T-helper 17 cell (primary cell): ENCODE measurements around the gene INTS11. TPM values are rescaled to one million over a fixed set of nuclear protein-coding genes. Genes with fewer than 3 reads are reported as not detected.

Source experiments
- ATAC-seq: fragments of 150-1000 bp; cut with Tn5 transposase; 2 replicates; pipeline ENCODE4 v1.10.0; 2021; ENCODE audit warnings: mild to moderate bottlenecking, moderate library complexity
- DNase-seq, 3 donors: peaks; one replicate each; pipeline versions ENCODE4 v3.0.0 to v3.0.0-alpha.2; 2020 to 2021
- H3K9me3 ChIP-seq: one replicate; pipeline ENCODE4 v1.7.0; 2013; ENCODE audit warnings: low read length, mild to moderate bottlenecking; ENCODE audit not compliant: control insufficient read depth, poor library complexity, severe bottlenecking
- H3K27ac Mint-ChIP-seq: one replicate; pipeline ENCODE4 v1.8.0; 2022; ENCODE audit warnings: mild to moderate bottlenecking, moderate library complexity, mixed read lengths
- H3K27me3 Mint-ChIP-seq: one replicate; pipeline ENCODE4 v1.8.0; 2022; ENCODE audit warnings: mixed read lengths
- H3K36me3 Mint-ChIP-seq: one replicate; pipeline ENCODE4 v1.8.0; 2022; ENCODE audit warnings: low read depth, mixed read lengths
- H3K4me1 Mint-ChIP-seq: one replicate; pipeline ENCODE4 v1.8.0; 2022; ENCODE audit warnings: mild to moderate bottlenecking, mixed read lengths
- H3K4me3 Mint-ChIP-seq: one replicate; pipeline ENCODE4 v1.8.0; 2022; ENCODE audit warnings: mild to moderate bottlenecking, moderate library complexity, mixed read lengths
- total RNA-seq, 4 donors: library from RNA in 2 of 4; stranded (reverse) in 2 of 4; gene quantifications; one replicate each; pipeline ENCODE4 v1.2.3 and lab custom pipeline; 2022 to 2026

INTS11 gene
- total RNA-seq, 2 donors from 2014 or later: 130 to 132 TPM

DNA sequence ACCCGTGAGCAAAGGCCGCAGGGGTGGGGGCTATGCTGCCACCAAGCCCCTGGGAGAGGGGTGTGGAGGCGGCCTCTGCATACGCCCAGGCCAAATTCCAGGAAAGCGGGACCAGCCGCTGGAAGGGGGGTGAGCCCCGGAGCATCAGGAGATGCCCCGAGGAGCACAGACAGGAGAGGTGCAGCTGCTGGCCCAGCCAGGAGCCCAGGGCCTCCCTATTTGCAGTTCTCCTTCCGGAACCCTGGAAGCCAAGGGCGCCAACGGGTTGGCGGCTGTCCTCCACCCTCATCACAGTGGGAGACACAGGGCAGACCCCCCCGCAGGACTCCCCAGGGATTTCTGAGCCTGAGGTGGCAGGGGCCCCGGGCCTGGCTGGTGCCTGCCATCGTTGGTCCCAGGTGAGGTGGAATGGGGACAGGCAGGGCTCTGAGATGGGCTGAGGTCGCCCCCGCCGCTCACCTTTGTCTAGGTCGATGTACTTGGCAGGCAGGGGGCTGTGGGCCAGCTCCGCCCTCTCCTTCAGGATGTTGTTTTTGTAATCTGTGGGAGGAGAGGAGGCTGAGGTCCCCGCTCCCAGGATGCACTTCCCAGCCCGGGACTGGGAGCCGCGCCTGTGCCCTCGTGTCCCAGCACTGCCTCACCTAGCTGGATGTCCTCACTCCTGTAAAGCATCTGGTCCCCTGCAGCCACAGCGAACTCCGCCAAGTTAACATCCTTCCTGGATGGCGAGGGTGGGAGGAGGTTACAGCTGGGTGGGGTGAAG, 29.1 kb upstream of the INTS11 start:
- H3K27me3 Mint-ChIP-seq: peaks cover 11% of the 10 kb centered on the region
- H3K4me1 Mint-ChIP-seq: peaks cover 13% of the 10 kb centered on the region
- H3K9me3 ChIP-seq: no peaks in the 10 kb centered on the region
- DNase-seq (no peak), ATAC-seq (no peak)
- H3K36me3 Mint-ChIP-seq: no peaks in the 10 kb centered on the region
- H3K27ac Mint-ChIP-seq: no peak overlapping the region
- H3K4me3 Mint-ChIP-seq: peak overlapping the region; percentile 53

DNA sequence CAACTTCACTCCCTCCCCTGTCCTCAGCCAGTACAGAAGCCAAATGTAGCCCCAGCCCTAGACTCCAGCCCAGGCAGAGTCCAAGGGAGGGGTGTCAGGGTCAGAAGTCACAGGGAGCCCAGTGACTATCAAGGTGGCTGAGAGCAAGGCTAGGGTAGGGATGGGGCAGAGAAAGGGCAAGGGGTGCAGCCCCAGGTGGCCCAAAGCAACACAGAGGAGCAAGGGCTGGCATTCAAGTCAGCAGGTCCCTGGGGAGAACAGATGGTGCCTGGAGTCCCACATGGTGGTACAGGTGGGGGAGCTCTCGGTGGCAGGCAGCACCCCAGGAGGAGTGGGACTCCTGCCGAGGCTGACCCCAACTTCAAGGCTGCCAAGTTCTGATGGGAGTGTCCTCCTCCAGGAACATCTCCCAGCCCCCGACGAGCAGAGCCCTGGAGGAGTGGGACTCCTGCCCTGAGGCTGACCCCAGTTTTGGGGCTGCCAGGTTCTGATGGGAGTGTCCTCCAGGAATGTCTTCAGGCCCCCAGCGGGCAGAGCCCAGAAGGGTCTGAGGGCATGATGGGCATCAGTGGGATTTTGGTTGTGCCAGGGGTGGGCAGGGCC, 28.4 kb upstream of the INTS11 start:
- Mint-ChIP-seq H3K27ac (no peak overlapping the region), H3K4me3 (no peak overlapping the region), H3K4me1 (peaks cover 13% of the 10 kb centered on the region), H3K27me3 (peaks cover 11% of the 10 kb centered on the region), H3K36me3 (no peaks in the 10 kb centered on the region)
- H3K9me3 ChIP-seq: no peaks in the 10 kb centered on the region
- ATAC-seq (no peak), DNase-seq (no peak)

DNA sequence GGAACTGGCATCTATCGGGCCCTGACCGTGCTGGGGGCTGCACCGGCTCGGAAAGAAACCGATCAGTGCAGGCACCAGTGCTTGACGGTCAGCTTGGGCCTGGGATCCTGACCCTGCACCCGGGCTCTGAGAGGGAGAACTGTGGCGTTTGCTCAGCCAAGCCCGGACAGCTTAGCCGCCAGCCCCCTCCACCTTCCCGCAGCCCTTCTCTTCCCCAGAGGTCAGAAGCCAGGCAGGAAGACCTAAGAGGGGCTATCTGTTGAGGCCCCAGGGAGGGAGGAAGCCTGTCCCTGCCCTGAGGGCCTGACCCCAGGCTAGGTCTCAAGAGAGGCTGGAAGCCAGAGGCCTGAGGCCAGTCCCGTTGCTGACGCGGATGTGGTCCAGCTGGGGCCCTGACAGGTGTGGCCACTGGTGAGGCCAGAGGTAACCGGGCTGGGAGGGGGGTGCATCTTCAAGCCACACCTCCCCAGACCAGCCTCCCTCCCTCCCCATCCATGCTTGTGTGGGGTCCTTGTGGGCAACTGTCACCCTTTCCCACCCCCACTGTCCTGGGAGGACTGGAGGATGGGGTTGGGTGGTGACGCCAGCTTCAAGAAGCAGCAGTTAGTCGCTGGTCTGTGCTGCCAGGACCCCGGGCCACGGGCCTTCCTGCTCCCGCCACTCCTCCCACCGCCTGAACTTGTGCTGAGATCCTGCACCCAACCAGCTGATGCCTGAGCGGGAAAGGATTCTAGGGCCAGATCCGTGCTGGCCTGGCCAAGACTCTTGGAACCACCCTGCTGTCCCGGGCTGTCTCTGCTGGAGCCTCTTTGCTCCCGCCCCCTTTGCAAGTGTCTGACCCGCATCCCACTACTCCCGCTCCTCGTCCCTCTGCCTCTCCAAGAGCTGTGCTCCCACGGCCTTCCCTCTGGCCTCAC, 27.3 kb upstream of the INTS11 start:
- Mint-ChIP-seq H3K4me1 (peaks cover 15% of the 10 kb centered on the region), H3K27me3 (peaks cover 11% of the 10 kb centered on the region), H3K36me3 (no peaks in the 10 kb centered on the region), H3K4me3 (peak overlapping the region; percentile 88), H3K27ac (no peak overlapping the region)
- DNase-seq (no peak), ATAC-seq (no peak)
- no peaks in the 10 kb centered on the region for H3K9me3 ChIP-seq

DNA sequence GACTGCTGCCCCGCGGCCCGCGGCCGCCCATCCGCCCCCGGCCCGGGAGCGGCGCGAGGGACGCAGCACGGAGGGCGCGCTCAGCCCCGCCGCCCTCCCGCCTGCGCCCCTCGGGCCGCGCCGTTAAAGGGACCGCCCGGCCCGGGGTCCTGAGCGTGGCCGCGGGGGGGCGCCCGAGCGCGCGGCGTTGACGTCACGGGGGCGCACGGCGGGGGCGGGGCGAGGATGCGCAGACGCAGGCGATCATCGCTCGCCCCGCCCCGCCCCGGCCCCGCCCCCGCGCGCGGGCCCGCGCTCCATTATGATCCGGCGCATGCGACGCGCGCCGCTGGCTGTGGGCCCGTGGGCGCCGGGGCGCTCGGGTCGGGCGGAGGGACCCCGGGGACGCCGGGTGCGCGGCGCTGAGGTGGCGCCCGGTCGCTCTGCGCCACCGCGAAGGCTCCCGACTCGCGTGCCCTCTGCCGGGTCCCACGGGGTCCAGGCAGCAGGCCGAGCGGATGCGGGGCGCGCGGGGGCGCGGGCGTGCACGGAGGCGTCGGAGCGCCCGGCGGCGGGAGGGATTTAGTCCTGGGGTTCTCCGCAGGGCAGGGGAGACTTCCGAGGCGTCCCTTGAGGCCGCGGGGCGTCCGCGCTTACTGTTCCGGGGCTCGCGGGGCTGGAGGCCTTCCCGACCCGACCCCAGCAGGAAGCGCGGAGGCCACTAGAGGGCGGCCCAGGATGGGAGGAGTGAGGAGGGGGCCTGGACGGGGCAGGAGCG, 25.0 kb upstream of the INTS11 start, which contains the start of gene DVL1:
Gene DVL1, minus strand, starts transcription at position 163 of the 757 bp plus-strand sequence. CDS start 353 bp downstream, outside the sequence.
- H3K4me3 Mint-ChIP-seq: peak within 1 kb of the TSS; percentile 74
- DNase-seq (peak; percentile 71 to 86 (median 79)), ATAC-seq (peak; percentile 85)
- H3K9me3 ChIP-seq: no peaks in the 10 kb centered on the region
- H3K4me1 Mint-ChIP-seq: peaks cover 17% of the 10 kb centered on the region
- no peaks in the 10 kb centered on the region for H3K36me3 Mint-ChIP-seq
- no peak within 1 kb of the TSS for H3K27ac Mint-ChIP-seq
- peaks cover 11% of the 10 kb centered on the region for H3K27me3 Mint-ChIP-seq

DNA sequence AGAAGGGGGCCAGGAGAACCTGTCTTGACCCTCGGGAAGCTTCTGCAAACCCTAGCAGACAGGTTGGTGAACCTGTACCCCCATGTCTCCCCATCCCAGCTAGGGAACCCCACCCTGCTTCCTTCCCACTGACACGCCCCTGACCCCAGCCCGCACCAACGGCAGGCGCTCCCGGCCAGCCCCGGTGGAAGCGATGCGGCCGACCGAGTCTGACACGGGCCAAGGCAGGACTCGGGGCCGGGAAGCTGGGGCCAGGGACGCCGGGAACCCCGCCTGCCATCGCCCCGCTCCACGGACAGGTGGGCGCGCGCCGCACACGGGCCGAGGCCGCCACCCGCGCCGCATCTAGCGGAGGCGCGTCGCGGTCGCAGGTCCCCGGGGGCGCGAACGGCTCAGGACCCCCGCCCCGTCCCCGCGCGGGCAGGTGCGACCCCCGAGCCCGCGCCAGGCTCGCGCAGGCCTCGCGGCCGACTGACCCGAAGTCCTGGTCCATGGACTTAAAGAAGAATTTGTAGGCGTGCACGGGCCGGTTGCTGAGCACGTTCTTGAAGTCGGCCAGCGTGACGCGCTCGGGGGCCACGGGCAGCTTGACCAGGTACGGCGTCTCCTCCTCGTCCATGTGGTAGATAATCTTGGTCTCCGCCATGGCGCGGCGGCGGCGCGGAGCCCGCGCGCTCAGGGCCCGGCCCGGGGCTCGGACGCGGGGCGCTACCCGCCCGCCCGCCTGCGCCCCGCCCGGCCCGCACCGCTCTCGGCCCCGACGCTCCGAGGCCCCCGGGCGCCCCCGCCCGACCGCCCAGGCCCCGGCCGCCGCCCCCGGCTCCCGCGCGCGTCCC, 24.2 kb upstream of the INTS11 start:
- peaks cover 11% of the 10 kb centered on the region for H3K27me3 Mint-ChIP-seq
- H3K36me3 Mint-ChIP-seq: no peaks in the 10 kb centered on the region
- H3K27ac Mint-ChIP-seq: no peak overlapping the region
- H3K4me1 Mint-ChIP-seq: peaks cover 14% of the 10 kb centered on the region
- H3K4me3 Mint-ChIP-seq: peak overlapping the region; percentile 74
- no peak for DNase-seq
- no peaks in the 10 kb centered on the region for H3K9me3 ChIP-seq
- ATAC-seq: peak; percentile 44

DNA sequence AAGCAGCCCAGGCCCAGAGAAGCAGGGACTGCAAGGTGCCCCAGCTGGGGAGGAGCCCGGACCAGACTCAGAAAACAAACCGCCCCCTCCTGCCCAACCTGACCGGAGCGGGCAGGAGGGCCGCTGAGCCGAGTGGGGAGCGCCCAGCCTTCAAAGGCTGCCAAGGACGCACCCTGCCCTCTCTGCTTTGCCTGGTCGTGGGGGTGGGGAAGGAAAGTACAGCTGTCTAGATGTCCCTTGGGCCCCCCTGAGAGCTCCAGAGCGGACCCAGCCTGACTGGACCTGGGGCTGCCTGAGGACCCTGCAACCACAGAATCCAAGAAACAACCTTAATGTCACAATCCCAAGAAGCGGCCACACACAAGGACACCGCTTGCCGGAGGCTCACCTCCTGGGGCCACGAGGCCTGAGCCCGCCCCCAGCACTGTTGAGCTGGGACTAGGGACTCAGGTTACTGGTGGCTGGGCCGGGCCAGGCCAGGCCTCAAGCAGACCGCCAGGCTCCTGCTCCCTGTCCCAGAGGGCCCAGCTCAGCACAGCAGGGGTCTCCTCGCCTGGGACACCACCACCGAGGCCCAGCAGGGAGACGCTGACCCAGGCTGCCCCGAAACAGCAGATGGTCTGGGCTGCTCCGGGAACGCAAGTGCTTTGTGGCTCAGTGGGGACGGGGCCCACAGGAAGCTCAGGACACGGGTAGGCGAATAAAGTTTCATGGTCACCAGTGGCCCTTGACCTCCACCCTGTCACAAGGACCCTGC, 23.4 kb upstream of the INTS11 start:
- Mint-ChIP-seq H3K27ac (peak overlapping the region; percentile 9), H3K36me3 (no peaks in the 10 kb centered on the region), H3K27me3 (peaks cover 8% of the 10 kb centered on the region), H3K4me3 (peak overlapping the region; percentile 74), H3K4me1 (peaks cover 10% of the 10 kb centered on the region)
- DNase-seq (no peak), ATAC-seq (no peak)
- H3K9me3 ChIP-seq: no peaks in the 10 kb centered on the region

DNA sequence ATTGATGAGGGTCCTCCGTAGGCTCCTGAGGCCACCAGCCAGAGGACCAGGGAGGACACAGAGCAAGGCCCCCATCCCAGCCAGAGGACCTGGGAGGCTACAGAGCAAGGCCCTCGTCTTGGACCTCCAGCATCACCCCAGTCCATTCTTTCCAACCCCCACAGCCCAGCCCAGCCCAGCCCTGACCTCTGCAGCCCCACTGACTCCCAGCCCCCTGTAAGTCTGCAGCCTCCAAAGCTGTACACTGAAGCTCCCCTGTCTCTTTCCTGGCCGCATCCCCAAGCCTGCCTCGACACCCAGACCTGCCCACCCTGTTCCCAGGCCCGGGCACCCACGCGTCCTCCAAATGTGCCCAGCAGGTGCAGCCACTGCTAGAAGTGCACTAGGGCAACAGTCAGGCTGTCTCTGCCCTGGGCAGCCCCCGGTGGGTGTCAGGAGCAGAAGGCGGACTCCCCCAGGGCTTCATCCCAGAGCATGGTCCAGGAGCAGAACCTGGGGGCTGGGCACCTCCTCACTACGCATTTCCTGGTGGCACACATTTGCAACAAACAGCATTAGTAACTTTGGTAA, 22.7 kb upstream of the INTS11 start:
- ATAC-seq (no peak), DNase-seq (no peak)
- peak overlapping the region; percentile 9 for H3K27ac Mint-ChIP-seq
- H3K27me3 Mint-ChIP-seq: peaks cover under 1% of the 10 kb centered on the region
- H3K36me3 Mint-ChIP-seq: no peaks in the 10 kb centered on the region
- no peaks in the 10 kb centered on the region for H3K9me3 ChIP-seq
- H3K4me1 Mint-ChIP-seq: peaks cover 6% of the 10 kb centered on the region
- no peak overlapping the region for H3K4me3 Mint-ChIP-seq

DNA sequence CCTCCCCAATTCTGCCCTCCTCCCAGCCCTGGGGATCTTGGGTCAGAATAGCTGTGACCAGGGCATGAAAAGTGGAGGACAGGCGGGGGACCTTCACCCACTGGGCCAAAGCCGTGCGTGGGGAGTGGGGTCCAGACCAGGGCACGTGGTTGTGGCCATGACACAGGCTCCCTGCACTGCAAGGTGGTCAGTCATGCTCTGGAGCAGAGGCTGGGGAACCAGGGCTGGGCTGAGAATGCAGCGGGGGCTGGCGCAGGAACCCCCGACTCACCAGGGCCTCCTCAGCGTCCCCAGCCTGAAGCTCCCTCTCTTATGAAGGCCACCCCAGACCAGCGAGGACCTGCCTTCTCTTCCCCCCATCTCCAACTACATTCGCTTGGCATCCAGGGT, 22.0 kb upstream of the INTS11 start:
- H3K4me3 Mint-ChIP-seq: no peak overlapping the region
- H3K4me1 Mint-ChIP-seq: peaks cover 6% of the 10 kb centered on the region
- peak overlapping the region; percentile 9 for H3K27ac Mint-ChIP-seq
- H3K36me3 Mint-ChIP-seq: no peaks in the 10 kb centered on the region
- no peak for DNase-seq
- H3K27me3 Mint-ChIP-seq: no peaks in the 10 kb centered on the region
- ATAC-seq: no peak
- no peaks in the 10 kb centered on the region for H3K9me3 ChIP-seq

DNA sequence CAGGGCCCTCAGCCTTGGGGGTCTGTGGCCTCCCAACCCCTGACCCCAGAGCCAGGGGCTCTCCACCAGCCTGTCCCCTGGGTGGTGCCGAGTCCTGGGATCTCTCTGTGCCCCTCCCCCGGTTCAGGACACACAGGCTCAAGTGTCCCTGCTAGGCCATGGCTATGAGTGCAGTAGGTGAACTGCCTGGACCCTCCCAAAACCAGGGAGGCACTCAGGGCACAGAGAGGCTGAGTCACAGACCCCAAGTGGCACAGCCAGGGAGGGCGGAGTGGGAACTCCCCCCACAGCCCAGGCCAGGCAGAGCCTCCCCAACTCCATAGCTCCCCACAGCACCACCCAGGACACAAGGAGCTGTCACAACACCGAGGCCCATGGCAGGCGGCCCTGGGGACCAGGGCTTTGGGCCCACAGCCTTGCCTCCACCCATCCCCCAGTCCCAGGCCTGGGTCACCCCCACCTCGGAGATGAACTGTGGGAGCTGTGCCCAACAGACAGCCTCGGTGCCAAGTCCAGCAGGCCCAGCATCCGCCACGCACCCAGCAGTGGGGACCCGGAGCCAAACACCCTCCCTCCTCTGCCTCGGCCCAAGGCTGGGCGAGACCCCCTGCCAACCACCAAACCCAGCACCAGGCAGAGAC, 21.5 kb upstream of the INTS11 start:
- Mint-ChIP-seq H3K4me3 (no peak overlapping the region), H3K4me1 (peaks cover 6% of the 10 kb centered on the region), H3K36me3 (no peaks in the 10 kb centered on the region), H3K27ac (no peak overlapping the region), H3K27me3 (no peaks in the 10 kb centered on the region)
- DNase-seq: no peak
- no peaks in the 10 kb centered on the region for H3K9me3 ChIP-seq
- ATAC-seq: no peak

DNA sequence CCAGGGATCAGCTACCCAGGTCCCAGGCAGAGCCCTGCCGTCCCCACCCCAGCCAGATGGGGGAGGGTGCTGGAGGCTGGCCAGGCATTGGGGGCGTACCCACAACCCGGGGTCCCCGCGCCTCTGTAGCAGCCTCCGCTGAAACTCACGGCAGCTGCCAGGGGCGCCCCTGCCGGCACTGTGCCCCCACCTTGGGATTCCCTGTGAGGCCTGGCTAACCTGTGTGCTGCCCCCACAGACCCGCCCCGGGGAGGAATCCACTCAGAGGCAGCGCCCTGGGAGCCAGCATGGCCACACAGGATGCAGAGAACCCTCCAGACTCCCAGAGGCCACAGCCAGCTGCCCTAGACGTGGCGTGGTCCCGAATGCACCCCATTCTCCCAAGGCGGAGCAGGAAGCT, 20.9 kb upstream of the INTS11 start:
- H3K9me3 ChIP-seq: no peaks in the 10 kb centered on the region
- peaks cover 6% of the 10 kb centered on the region for H3K4me1 Mint-ChIP-seq
- H3K4me3 Mint-ChIP-seq: no peak overlapping the region
- ATAC-seq (no peak), DNase-seq (no peak)
- no peak overlapping the region for H3K27ac Mint-ChIP-seq
- no peaks in the 10 kb centered on the region for H3K27me3 Mint-ChIP-seq
- H3K36me3 Mint-ChIP-seq: no peaks in the 10 kb centered on the region
